ENCODE measurements around the gene PRPF39.

Gene PRPF39

DNA sequence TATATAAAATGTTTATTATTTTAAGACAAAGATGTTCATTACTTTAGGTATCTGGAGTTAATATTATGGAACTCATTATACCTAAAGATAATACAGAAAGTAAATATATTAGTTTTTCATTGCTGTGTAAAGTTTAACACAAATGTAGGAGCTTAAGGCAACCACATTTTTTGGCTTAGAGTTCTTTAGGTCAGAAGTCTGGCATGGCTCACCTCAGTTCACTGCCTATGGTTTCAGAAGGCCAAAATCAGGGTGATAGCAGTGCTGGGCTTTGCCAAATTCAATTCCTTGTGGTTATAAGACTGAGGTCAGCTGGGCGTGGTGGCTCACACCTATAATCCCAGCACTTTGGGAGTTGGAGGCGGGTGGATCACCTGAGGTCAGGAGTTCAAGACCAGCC is 35.5 kb upstream of the PRPF39 start:
- TF ChIP-seq TCF12 (IDR thresholded peaks at IDR 0.05; ENCODE audit: low read depth) (no peak), TAF1 (IDR thresholded peaks at IDR 0.05; ENCODE audit: low read depth) (no peak), EGR1 (IDR thresholded peaks at IDR 0.05) (no peak), NFIC (IDR thresholded peaks at IDR 0.05) (no peak), TEAD4 (IDR thresholded peaks at IDR 0.05) (no peak), ZBTB7A (IDR thresholded peaks at IDR 0.05; ENCODE audit: low read depth) (no peak), YY1 (IDR thresholded peaks at IDR 0.05; ENCODE audit: low read depth) (no peak), FOXM1 (IDR thresholded peaks at IDR 0.05; ENCODE audit: borderline replicate concordance, low read depth) (no peak), EP300 (IDR thresholded peaks at IDR 0.05; ENCODE audit: borderline replicate concordance) (no peak), CREB1 (IDR thresholded peaks at IDR 0.05; ENCODE audit: low read depth) (no peak), RAD21 (IDR thresholded peaks at IDR 0.05; ENCODE audit: low read depth) (no peak), CEBPB (IDR thresholded peaks at IDR 0.05) (no peak)
- TF ChIP-seq, protein P1, sequence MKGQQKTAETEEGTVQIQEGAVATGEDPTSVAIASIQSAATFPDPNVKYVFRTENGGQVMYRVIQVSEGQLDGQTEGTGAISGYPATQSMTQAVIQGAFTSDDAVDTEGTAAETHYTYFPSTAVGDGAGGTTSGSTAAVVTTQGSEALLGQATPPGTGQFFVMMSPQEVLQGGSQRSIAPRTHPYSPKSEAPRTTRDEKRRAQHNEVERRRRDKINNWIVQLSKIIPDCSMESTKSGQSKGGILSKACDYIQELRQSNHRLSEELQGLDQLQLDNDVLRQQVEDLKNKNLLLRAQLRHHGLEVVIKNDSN (IDR thresholded peaks at IDR 0.05) = no peak
- TF ChIP-seq, protein P2, sequence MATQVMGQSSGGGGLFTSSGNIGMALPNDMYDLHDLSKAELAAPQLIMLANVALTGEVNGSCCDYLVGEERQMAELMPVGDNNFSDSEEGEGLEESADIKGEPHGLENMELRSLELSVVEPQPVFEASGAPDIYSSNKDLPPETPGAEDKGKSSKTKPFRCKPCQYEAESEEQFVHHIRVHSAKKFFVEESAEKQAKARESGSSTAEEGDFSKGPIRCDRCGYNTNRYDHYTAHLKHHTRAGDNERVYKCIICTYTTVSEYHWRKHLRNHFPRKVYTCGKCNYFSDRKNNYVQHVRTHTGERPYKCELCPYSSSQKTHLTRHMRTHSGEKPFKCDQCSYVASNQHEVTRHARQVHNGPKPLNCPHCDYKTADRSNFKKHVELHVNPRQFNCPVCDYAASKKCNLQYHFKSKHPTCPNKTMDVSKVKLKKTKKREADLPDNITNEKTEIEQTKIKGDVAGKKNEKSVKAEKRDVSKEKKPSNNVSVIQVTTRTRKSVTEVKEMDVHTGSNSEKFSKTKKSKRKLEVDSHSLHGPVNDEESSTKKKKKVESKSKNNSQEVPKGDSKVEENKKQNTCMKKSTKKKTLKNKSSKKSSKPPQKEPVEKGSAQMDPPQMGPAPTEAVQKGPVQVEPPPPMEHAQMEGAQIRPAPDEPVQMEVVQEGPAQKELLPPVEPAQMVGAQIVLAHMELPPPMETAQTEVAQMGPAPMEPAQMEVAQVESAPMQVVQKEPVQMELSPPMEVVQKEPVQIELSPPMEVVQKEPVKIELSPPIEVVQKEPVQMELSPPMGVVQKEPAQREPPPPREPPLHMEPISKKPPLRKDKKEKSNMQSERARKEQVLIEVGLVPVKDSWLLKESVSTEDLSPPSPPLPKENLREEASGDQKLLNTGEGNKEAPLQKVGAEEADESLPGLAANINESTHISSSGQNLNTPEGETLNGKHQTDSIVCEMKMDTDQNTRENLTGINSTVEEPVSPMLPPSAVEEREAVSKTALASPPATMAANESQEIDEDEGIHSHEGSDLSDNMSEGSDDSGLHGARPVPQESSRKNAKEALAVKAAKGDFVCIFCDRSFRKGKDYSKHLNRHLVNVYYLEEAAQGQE (IDR thresholded peaks at IDR 0.05; ENCODE audit: low read depth) = no peak
- TF ChIP-seq, protein P3, sequence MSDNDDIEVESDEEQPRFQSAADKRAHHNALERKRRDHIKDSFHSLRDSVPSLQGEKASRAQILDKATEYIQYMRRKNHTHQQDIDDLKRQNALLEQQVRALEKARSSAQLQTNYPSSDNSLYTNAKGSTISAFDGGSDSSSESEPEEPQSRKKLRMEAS (IDR thresholded peaks at IDR 0.05) = no peak

DNA sequence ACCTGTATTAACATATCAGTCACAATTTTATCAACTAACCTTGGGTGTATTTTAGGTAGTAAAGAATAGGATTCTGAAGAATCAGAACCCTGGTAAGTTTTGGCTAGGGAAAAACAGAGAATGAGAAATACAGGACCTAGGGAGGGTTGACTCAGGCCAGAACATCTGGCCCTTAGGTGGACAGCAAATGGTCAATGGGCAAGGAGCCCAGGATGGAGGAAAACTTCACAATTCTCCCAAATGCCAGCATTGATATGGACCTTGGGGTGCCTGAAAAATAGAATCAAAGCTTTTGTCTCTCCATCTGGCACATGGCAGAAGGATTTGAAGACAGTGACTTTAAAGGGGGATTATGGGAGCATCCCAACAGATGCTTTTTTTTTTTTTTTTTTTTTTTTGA is 32.7 kb upstream of the PRPF39 start:
- TF ChIP-seq EP300 (IDR thresholded peaks at IDR 0.05; ENCODE audit: borderline replicate concordance) (no peak), TEAD4 (IDR thresholded peaks at IDR 0.05) (no peak), YY1 (IDR thresholded peaks at IDR 0.05; ENCODE audit: low read depth) (no peak), TCF12 (IDR thresholded peaks at IDR 0.05; ENCODE audit: low read depth) (no peak), RAD21 (IDR thresholded peaks at IDR 0.05; ENCODE audit: low read depth) (no peak), CEBPB (IDR thresholded peaks at IDR 0.05) (no peak), NFIC (IDR thresholded peaks at IDR 0.05) (no peak), EGR1 (IDR thresholded peaks at IDR 0.05) (no peak), CREB1 (IDR thresholded peaks at IDR 0.05; ENCODE audit: low read depth) (no peak), FOXM1 (IDR thresholded peaks at IDR 0.05; ENCODE audit: borderline replicate concordance, low read depth) (no peak)
- TF ChIP-seq, protein P2 (IDR thresholded peaks at IDR 0.05; ENCODE audit: low read depth) = no peak
- TF ChIP-seq, protein P1 (IDR thresholded peaks at IDR 0.05) = no peak

DNA sequence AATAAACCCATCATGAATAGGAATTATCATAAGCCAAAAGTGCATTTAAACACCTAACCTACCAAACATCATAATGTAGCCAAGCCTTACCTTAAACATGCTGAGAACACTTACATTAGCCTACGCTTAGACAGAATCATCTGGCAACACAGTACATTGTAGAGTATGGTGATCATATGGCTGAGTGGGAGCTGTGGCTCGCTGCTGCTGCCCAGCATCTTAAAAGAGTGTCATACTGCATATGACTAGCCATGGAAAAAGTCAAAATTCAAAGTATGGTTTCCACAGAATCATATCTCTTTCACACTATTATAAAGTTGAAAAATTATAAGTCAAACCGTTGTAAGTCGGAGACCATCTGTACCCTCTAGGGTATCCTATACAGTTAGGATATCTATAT is 32.0 kb upstream of the PRPF39 start:
- TF ChIP-seq FOXM1 (IDR thresholded peaks at IDR 0.05; ENCODE audit: borderline replicate concordance, low read depth) (no peak), EP300 (IDR thresholded peaks at IDR 0.05; ENCODE audit: borderline replicate concordance) (no peak), RAD21 (IDR thresholded peaks at IDR 0.05; ENCODE audit: low read depth) (no peak), TEAD4 (IDR thresholded peaks at IDR 0.05) (no peak), ZBTB7A (IDR thresholded peaks at IDR 0.05; ENCODE audit: low read depth) (no peak), TAF1 (IDR thresholded peaks at IDR 0.05; ENCODE audit: low read depth) (no peak), CREB1 (IDR thresholded peaks at IDR 0.05; ENCODE audit: low read depth) (no peak), TCF12 (IDR thresholded peaks at IDR 0.05; ENCODE audit: low read depth) (no peak), EGR1 (IDR thresholded peaks at IDR 0.05) (no peak), YY1 (IDR thresholded peaks at IDR 0.05; ENCODE audit: low read depth) (no peak), CEBPB (IDR thresholded peaks at IDR 0.05) (no peak), NFIC (IDR thresholded peaks at IDR 0.05) (no peak)
- TF ChIP-seq, protein P3 (IDR thresholded peaks at IDR 0.05) = no peak
- TF ChIP-seq, protein P2 (IDR thresholded peaks at IDR 0.05; ENCODE audit: low read depth) = no peak
- TF ChIP-seq, protein P1 (IDR thresholded peaks at IDR 0.05) = no peak

DNA sequence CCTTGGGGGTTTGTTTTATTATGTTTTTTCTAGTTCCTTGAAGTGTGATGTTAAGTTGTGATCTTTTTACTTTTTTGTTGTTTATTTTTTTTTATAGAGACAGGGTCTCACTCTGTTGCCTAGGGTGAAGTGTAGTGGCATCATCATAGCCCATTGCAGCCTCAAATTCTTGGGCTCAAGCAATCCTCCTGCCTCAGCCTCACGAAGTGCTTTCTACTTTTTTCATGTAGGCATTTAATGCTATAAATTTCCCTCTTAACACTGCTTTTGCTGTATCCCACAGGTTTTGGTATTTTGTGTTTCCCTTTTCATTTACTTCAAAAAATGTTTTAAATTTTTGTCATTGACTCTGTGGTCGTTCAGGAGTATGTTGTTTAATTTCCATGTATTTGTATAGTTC is 26.6 kb upstream of the PRPF39 start:
- TF ChIP-seq FOXM1 (IDR thresholded peaks at IDR 0.05; ENCODE audit: borderline replicate concordance, low read depth) (no peak), NFIC (IDR thresholded peaks at IDR 0.05) (no peak), RAD21 (IDR thresholded peaks at IDR 0.05; ENCODE audit: low read depth) (no peak), TCF12 (IDR thresholded peaks at IDR 0.05; ENCODE audit: low read depth) (no peak), EGR1 (IDR thresholded peaks at IDR 0.05) (no peak), CEBPB (IDR thresholded peaks at IDR 0.05) (no peak), YY1 (IDR thresholded peaks at IDR 0.05; ENCODE audit: low read depth) (no peak), ZBTB7A (IDR thresholded peaks at IDR 0.05; ENCODE audit: low read depth) (no peak), TAF1 (IDR thresholded peaks at IDR 0.05; ENCODE audit: low read depth) (no peak), TEAD4 (IDR thresholded peaks at IDR 0.05) (no peak), CREB1 (IDR thresholded peaks at IDR 0.05; ENCODE audit: low read depth) (no peak), EP300 (IDR thresholded peaks at IDR 0.05; ENCODE audit: borderline replicate concordance) (no peak)
- TF ChIP-seq, protein P1 (IDR thresholded peaks at IDR 0.05) = no peak
- TF ChIP-seq, protein P3 (IDR thresholded peaks at IDR 0.05) = no peak
- TF ChIP-seq, protein P2 (IDR thresholded peaks at IDR 0.05; ENCODE audit: low read depth) = no peak
